ENCODE measurements around the gene KAT7.
A peak's percentile ranks its signal among the peaks of the same experiment; 100 is the strongest.

The KAT7 gene

GRCh38 chr17:49760932-49761558 is 27.4 kb upstream of the KAT7 start:
- no peak for DNase-seq (ENCODE audit: low read depth in 2 of 2)

- no peak for DNase-seq (ENCODE audit: low read depth in 2 of 2)
These were observed 26.1 kb upstream of the KAT7 start for GRCh38 chr17:49762151-49762941.

- DNase-seq (ENCODE audit: low read depth in 2 of 2), result peak; percentile 93 to 97
These were observed 24.5 kb upstream of the KAT7 start, which contains the start of gene FAM117A for GRCh38 chr17:49763735-49764558. TSS of gene FAM117A (minus strand) at chr17:49764131. CDS start at chr17:49764087, 44 bp downstream.

- DNase-seq (ENCODE audit: low read depth in 2 of 2), result no peak
These were observed 23.8 kb upstream of the KAT7 start for GRCh38 chr17:49764559-49765180.

GRCh38 chr17:49766918-49767530 is 21.5 kb upstream of the KAT7 start:
- DNase-seq (ENCODE audit: low read depth in 2 of 2), result no peak

GRCh38 chr17:49775546-49776260 is 12.8 kb upstream of the KAT7 start:
- DNase-seq (ENCODE audit: low read depth in 2 of 2), result no peak

GRCh38 chr17:49776551-49777300 is 11.8 kb upstream of the KAT7 start:
- no peak for DNase-seq (ENCODE audit: low read depth in 2 of 2)

GRCh38 chr17:49777563-49777962 is 10.9 kb upstream of the KAT7 start:
- no peak for DNase-seq (ENCODE audit: low read depth in 2 of 2)

GRCh38 chr17:49779156-49779738 is 9.2 kb upstream of the KAT7 start:
- DNase-seq (ENCODE audit: low read depth in 2 of 2), result no peak

GRCh38 chr17:49779739-49780231 is 8.7 kb upstream of the KAT7 start:
- DNase-seq (ENCODE audit: low read depth in 2 of 2), result no peak

- DNase-seq (ENCODE audit: low read depth in 2 of 2), result no peak
These were observed 5.3 kb upstream of the KAT7 start for GRCh38 chr17:49783071-49783715.

- no peak for DNase-seq (ENCODE audit: low read depth in 2 of 2)
These were observed 4.7 kb upstream of the KAT7 start for GRCh38 chr17:49783791-49784190.

GRCh38 chr17:49784636-49785035 is 3.8 kb upstream of the KAT7 start:
- DNase-seq (ENCODE audit: low read depth in 2 of 2), result no peak

- no peak for DNase-seq (ENCODE audit: low read depth in 2 of 2)
These were observed 500 bp upstream of the KAT7 start for GRCh38 chr17:49787884-49788477.

GRCh38 chr17:49789243-49789578 is 730 bp downstream of the KAT7 start:
- DNase-seq (ENCODE audit: low read depth in 2 of 2), result no peak

- no peak for DNase-seq (ENCODE audit: low read depth in 2 of 2)
These were observed 4.8 kb downstream of the KAT7 start for GRCh38 chr17:49793309-49793708.

- no peak for DNase-seq (ENCODE audit: low read depth in 2 of 2)
These were observed 6.9 kb downstream of the KAT7 start for GRCh38 chr17:49795372-49795771.

GRCh38 chr17:49798182-49798581 is 9.7 kb downstream of the KAT7 start:
- no peak for DNase-seq (ENCODE audit: low read depth in 2 of 2)

GRCh38 chr17:49798738-49799137 is 10.3 kb downstream of the KAT7 start:
- no peak for DNase-seq (ENCODE audit: low read depth in 2 of 2)

Measured in stimulated activated CD8-positive, alpha-beta memory T cell treated with anti-CD3 and anti-CD28 coated beads, Interleukin-7, amount 100 ng/mL, for 4 hours (primary cell).